GM18519 (cell line): Measurements from ENCODE around the gene TRAF2.
"Not testable (repeated sequence)": the region's sequence is repeated elsewhere in the genome, so short reads cannot be mapped to it uniquely, and the experiment has no call there.

ENCODE experiments used
- ATAC-seq: cut with Tn5 transposase; IDR thresholded peaks from one replicate; pipeline ENCODE4 v1.9.1; 2021; ENCODE audit warnings: mild to moderate bottlenecking, moderate library complexity; ENCODE audit not compliant: unreplicated experiment, low FRiP score

Gene TRAF2

DNA sequence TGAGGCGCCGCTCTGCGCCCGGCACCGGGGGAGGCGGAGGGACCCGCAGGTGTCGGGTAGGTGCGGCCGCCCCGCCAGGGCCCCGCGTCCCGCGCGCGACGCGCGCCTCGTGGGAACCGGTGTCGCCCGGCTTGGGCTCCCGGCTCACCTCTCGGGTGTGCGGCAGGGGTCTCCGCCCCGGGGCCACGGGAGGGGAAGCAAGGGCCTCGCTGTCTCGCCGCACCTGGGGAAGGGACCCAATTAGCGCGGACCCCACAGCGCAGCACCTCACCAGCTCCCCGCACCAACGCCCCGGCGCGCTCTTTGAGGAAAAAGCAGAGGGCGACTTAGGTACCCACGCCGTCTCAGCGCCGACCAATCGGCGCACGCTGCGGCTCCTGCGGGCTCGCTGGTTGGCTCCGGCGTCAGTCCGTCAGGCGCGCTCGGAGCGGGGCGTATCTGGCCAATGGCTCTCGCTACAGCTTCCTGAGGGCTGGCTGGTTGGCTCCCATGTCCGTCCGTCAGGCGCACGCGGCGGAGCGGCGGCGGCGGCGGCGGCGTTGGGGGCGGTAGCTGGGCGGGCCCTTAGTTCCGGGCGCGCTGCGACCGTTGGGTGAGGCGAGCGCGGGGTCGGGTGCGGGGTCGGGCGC is at the start of gene TRAF2:
Gene TRAF2, plus strand, starts transcription at position 567 of the 629 bp plus-strand sequence. CDS start 12,225 bp downstream, outside the sequence.
- peak; percentile 86 for ATAC-seq

- no peak for ATAC-seq
Measured at GRCh38 chr9:136837146-136837855, 49.0 kb upstream of the TRAF2 start.

DNA sequence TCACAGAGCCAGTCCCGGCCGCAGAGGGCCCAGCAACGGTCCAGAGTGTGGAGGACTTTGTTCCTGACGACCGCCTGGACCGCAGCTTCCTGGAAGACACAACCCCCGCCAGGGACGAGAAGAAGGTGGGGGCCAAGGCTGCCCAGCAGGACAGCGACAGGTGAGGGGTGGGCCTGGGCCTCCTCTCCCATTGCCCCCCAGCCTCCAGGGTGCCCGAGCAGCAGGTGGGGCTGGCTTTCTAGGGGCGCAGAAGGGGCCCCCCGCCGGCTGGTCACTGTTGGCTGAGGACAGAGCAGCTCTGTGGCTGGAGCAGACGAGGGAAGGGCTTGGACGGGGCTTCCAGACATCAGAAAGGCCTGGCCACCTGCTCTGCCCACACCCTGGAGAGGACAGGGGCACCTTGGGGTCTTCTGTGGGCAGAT is 48.4 kb upstream of the TRAF2 start:
- not testable (repeated sequence) for ATAC-seq

GRCh38 chr9:136838314-136839228 is 47.7 kb upstream of the TRAF2 start:
- ATAC-seq, result no peak

DNA sequence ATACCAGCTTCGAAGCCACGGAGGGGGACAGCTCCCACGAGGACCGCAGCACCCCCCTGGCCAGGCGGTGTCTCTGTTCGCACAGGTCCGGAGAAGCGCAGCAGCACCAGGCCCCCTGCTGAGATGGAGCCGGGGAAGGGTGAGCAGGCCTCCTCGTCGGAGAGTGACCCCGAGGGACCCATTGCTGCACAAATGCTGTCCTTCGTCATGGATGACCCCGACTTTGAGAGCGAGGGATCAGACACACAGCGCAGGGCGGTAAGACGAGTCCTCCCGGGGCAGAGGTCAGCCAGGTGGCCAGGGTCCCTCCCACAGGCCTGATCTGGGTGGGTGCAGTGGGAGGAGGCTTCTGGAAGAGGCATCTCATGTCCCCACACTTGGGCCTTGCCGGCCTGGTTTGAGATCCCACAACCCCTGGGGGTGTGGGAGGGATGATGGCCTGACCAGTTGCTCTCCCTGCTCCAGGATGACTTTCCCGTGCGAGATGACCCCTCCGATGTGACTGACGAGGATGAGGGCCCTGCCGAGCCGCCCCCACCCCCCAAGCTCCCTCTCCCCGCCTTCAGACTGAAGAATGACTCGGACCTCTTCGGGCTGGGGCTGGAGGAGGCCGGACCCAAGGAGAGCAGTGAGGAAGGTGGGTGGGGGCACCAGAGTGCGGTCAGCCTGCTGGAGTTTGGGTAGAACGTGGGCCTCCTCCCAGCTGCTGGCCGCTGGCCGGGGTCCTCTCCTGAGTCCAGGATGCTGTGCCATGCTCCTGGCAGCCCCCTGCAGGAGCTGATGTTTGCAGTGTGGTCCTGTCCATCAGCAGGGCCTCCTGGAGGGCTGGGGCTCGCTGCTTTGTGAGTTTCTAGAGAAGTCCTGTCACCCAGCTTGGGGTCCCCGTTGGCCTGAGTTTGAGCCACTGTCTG is 46.8 kb upstream of the TRAF2 start:
- ATAC-seq, result no peak

DNA sequence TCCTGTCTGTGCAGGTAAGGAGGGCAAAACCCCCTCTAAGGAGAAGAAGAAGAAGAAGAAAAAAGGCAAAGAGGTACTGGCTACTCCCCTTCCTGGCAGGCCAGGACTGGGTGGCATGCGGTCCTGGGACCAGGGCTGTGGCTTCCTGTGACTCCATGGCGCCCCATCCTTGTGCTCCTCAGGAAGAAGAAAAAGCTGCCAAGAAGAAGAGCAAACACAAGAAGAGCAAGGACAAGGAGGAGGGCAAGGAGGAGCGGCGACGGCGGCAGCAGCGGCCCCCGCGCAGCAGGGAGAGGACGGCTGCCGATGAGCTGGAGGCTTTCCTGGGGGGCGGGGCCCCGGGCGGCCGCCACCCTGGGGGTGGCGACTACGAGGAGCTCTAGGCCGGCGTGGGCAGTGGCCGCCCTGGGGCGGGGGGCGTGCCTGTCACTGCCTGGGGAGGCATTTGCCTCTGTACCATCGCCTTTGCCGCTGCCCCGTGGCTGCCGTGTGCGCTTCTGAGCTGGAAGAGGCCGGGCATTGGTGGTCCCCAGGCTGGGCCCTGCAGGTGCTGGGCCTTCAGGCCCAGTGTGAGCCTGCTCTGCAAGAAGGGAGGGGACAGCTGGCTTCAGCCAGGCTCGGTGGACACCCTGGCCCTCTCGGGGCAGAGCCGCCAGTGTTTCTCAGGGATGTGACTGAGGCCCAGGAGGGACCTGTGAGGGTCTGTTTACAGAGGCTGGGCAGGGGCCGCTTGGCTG is 46.0 kb upstream of the TRAF2 start:
- ATAC-seq, result no peak

- ATAC-seq, result no peak
Measured at GRCh38 chr9:136840877-136841645, 45.3 kb upstream of the TRAF2 start.

GRCh38 chr9:136841646-136842379 is 44.5 kb upstream of the TRAF2 start:
- ATAC-seq, result not testable (repeated sequence)

DNA sequence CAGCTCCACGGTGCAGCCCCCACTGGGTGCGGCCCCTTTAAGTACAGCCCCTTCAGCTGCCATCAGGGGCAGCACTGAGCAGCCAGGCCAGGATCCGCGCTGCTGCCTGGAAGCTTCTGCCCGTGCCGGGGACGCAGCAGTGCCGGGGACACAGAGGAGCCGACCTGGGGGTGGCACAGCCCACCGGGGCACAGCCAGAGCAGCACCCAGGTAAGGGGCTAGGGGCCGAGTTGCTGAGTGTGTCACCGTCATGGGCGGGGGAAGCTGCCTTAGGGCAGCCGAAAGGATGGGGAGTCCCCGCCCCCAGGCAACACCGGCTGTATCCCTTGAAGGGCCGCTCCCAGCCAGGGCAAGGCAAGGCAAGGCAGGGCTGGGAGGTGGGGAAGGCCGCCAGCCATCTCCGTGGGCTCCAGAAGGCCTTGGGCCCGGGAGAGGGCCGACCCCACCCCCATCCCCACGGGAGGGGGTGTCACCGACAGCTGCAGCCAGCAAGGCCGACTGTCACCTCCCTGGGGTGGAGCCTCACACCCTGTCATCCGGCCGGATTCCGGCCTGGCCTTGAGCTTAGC is 43.9 kb upstream of the TRAF2 start, which contains the start of gene AJM1:
Gene AJM1, plus strand, starts transcription at position 99 of the 569 bp plus-strand sequence. CDS start 1,937 bp downstream, outside the sequence.
- not testable (repeated sequence) for ATAC-seq

GRCh38 chr9:136843159-136843800 is 43.0 kb upstream of the TRAF2 start:
- not testable (repeated sequence) for ATAC-seq

DNA sequence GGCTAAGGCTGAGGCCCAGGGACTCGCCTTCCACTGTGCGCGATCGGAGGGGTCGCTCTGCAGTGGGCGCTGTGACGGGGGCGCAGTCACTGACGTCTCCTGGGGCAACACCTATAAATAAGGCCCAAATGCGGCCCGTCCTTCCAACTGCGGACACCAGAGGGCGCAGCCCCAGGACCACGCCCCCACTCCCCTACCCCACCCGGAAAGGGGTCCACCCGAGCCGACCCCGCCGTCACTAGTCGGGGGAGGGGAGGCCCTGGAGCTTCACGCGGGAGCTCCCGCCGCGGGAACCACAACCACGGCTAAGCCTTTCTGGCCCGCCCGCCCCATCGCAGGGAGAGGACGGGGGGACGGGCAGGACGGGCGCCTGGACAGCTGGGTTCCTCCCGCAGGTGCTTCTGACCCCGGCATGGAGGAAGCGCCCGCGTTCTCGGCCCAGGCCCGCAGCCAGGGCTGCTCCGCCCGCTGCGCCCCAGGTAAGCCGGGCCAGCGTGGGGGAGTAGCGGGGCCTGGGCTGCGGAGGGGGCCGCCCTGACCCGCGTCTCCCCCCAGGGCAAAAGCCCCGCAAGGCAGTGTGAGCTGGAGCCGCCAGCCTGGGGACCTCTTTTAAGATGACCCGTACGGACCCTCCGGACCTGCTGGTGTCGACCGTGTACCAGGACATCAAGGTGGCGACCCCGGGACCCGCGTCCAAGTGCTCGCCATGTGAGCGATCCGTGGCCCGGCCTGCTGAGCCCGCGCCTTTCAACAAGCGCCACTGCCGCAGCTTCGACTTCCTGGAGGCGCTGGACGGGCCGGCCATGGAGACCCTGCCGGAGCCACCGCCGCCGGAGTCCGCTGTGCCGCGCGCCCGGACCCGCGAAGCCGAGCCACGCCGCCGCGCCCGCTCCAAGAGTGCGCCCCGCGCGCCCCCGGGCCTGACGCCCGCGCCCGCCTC is 42.2 kb upstream of the TRAF2 start:
- ATAC-seq, result not testable (repeated sequence)

- ATAC-seq, result no peak
Measured at GRCh38 chr9:136844761-136845464, 41.4 kb upstream of the TRAF2 start.

GRCh38 chr9:136845465-136846260 is 40.7 kb upstream of the TRAF2 start:
- no peak for ATAC-seq

GRCh38 chr9:136846376-136847087 is 39.8 kb upstream of the TRAF2 start:
- no peak for ATAC-seq
